ENCODE data around the gene RALBP1. TPM values are rescaled to one million over a fixed set of nuclear protein-coding genes. Genes with fewer than 3 reads are reported as not detected.
A peak's percentile ranks its signal among the peaks of the same experiment; 100 is the strongest.

RALBP1 gene
- total RNA-seq, 1 experiment from 2014 or later = 38.2 TPM

GRCh38 chr18:9507565-9508088 lies 32.3 kb downstream of the RALBP1 start:
- DNase-seq (ENCODE audit: low read depth) = no peak

GRCh38 chr18:9508446-9509025 lies 33.2 kb downstream of the RALBP1 start:
- DNase-seq (ENCODE audit: low read depth) = no peak

- no peak for DNase-seq (ENCODE audit: low read depth)
Observed at GRCh38 chr18:9513971-9514512, 38.7 kb downstream of the RALBP1 start.

- DNase-seq (ENCODE audit: low read depth) = no peak
Observed at GRCh38 chr18:9516437-9517064, 41.2 kb downstream of the RALBP1 start.

GRCh38 chr18:9517869-9518268 lies 42.6 kb downstream of the RALBP1 start:
- DNase-seq (ENCODE audit: low read depth) = no peak

- no peak for DNase-seq (ENCODE audit: low read depth)
Observed at GRCh38 chr18:9519399-9519798, 44.1 kb downstream of the RALBP1 start.

- no peak for DNase-seq (ENCODE audit: low read depth)
Observed at GRCh38 chr18:9520666-9521065, 45.4 kb downstream of the RALBP1 start.

GRCh38 chr18:9521770-9522169 lies 46.5 kb downstream of the RALBP1 start:
- DNase-seq (ENCODE audit: low read depth) = no peak

GRCh38 chr18:9522952-9523351 lies 47.6 kb downstream of the RALBP1 start:
- DNase-seq (ENCODE audit: low read depth) = no peak

- no peak for DNase-seq (ENCODE audit: low read depth)
Observed at GRCh38 chr18:9526458-9526857, 51.1 kb downstream of the RALBP1 start.

- no peak for DNase-seq (ENCODE audit: low read depth)
Observed at GRCh38 chr18:9530226-9531009, 55.1 kb downstream of the RALBP1 start.

- DNase-seq (ENCODE audit: low read depth) = no peak
Observed at GRCh38 chr18:9531791-9532410, 56.6 kb downstream of the RALBP1 start.

GRCh38 chr18:9534844-9535243 lies 59.5 kb downstream of the RALBP1 start:
- DNase-seq (ENCODE audit: low read depth) = no peak

- DNase-seq (ENCODE audit: low read depth) = no peak
Observed at GRCh38 chr18:9535430-9535991, 60.2 kb downstream of the RALBP1 start.

- no peak for DNase-seq (ENCODE audit: low read depth)
Observed at GRCh38 chr18:9536354-9537152, 61.2 kb downstream of the RALBP1 start.

- DNase-seq (ENCODE audit: low read depth) = no peak
Observed at GRCh38 chr18:9537677-9538076, 62.4 kb downstream of the RALBP1 start.

GRCh38 chr18:9539283-9539682 lies 64.0 kb downstream of the RALBP1 start:
- peak; percentile 11 for DNase-seq (ENCODE audit: low read depth)

GRCh38 chr18:9539938-9540337 lies 64.6 kb downstream of the RALBP1 start:
- no peak for DNase-seq (ENCODE audit: low read depth)

- DNase-seq (ENCODE audit: low read depth) = no peak
Observed at GRCh38 chr18:9542924-9543323, 67.6 kb downstream of the RALBP1 start.

GRCh38 chr18:9545029-9545428 lies 69.7 kb downstream of the RALBP1 start:
- DNase-seq (ENCODE audit: low read depth) = no peak

- no peak for DNase-seq (ENCODE audit: low read depth)
Observed at GRCh38 chr18:9546468-9546867, 71.2 kb downstream of the RALBP1 start.
